ENCODE measurements around the gene INSYN1.
"Not testable (repeated sequence)": the region's sequence is repeated elsewhere in the genome, so short reads cannot be mapped to it uniquely, and the experiment has no call there.

INSYN1 gene

DNA sequence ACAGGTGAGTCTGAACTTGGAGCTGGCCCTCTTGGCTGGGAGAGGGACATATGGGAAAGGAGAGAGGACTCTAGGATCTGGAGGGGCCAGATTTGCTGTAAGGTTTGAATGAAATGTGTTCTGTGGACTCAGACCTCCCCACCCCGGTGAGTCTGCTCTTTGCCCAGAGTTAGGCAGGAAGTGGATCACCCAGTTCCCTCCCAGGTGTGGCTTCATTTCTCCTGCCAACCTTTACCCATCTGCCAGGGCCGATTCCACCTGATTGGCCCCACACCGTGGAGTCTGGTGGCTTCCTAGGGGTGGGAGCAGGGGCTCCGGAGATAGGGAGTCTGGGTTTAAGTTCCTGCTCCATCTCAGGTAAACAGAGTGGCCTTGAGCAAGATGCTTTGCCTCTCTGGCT lies 43.5 kb downstream of the INSYN1 start:
- no peak for DNase-seq

DNA sequence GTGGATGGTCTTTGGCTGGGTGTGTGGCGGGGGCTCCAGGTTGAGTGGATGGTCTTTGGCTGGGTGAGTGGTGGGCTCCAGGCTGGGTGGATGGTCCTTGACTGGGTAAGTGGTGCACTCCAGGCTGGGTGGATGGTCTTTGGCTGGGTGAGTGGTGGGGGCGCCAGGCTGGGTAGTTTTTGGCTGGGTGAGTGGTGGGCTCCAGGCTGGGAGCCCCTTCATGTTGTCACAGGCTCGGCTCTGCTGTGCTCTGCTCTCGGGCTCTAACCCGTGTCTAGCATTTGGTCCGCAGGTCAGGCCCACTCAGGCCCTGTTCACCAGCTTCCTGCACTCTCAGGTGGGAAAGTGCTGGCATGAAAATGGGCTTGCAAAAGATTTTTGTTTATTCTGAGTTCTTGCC lies 43.9 kb downstream of the INSYN1 start:
- DNase-seq = no peak

DNA sequence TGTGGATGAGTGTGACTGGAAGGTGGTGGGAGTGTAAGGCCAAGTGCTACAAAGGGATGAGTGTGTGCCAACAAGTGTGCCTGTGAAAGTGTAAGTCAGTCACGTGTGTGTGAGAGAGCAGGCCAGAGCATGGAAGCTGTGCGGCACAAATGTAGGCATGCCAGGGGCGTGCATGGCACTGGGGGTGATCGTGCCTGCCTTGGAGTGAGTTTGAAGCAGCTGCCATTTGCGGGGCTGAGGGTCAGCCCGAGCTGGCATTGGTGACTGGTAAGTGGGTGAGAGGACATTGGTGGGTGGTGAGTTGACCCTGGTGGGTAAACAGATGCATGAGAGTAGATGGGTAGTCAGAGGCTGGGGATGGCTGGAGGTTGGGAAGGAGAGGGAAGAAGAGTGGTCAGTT lies 44.5 kb downstream of the INSYN1 start:
- DNase-seq = no peak

DNA sequence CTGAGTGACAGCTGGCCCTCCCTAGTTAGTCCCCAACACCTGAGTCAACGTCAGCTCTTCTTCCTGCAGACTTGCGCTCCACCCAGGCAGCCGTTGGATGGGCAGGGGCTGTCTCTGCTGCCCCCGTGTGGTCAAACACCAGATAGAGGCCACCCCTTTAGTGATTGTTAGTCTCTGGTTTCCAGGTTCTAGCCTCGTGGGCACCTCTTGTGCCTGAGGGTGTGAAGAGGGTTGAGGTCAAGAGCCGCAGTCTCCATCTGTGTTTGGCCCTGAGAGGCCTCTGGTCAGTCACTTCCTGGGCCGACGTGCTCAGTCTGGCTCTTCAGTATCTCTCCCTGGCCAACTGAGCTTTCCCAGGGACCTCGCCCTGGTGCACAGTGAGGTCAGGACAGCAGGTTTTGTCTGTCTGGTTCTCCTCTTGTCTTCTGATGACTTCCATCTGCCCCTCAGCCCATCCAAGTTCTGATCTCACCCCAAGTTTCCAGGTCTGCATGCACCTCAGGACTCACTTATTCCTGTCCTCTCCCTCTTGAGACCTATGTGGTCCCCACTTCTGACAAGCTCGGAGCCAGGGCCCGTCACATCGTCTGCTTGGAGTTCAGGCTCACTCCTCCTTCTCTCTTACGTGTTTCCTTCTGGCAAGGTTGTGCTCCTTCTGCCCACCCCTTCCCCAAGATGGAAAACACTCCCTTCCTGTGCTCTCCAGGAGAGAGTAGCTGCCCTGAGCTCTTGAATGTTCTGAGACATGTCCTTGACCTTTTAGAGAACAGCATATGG lies 48.1 kb downstream of the INSYN1 start:
- DNase-seq = peak; percentile 63 to 67

DNA sequence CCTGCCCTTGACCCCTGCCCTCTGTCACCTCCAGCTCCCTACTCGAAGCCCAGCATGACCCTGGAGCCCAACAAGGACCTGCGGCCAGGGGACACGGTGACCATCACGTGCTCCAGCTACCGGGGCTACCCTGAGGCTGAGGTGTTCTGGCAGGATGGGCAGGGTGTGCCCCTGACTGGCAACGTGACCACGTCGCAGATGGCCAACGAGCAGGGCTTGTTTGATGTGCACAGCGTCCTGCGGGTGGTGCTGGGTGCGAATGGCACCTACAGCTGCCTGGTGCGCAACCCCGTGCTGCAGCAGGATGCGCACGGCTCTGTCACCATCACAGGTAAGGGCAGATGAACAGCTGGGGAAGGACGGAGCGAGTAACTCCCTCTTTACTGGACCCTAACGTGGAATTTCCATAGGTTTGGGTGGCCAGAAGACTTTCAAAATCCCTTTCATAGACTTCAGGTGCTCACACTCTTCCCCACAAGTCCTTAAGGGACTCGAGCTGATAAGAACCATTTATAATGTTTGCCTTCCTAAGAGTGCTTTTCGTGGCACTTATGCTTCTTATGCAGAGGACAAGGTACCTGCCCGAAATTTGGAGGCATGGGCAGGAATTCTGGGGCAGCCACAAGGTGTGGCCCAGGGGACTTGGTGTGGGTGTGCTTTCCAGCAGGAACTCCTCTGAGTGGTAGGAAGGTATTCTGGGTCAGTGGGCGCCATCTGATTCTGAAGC lies 48.8 kb downstream of the INSYN1 start:
- not testable (repeated sequence) for DNase-seq

DNA sequence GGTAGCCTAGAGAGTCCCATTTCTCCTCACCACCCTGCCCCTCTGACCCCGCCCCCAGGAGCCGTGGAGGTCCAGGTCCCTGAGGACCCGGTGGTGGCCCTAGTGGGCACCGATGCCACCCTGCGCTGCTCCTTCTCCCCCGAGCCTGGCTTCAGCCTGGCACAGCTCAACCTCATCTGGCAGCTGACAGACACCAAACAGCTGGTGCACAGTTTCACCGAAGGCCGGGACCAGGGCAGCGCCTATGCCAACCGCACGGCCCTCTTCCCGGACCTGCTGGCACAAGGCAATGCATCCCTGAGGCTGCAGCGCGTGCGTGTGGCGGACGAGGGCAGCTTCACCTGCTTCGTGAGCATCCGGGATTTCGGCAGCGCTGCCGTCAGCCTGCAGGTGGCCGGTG lies 49.5 kb downstream of the INSYN1 start:
- not testable (repeated sequence) for DNase-seq

DNA sequence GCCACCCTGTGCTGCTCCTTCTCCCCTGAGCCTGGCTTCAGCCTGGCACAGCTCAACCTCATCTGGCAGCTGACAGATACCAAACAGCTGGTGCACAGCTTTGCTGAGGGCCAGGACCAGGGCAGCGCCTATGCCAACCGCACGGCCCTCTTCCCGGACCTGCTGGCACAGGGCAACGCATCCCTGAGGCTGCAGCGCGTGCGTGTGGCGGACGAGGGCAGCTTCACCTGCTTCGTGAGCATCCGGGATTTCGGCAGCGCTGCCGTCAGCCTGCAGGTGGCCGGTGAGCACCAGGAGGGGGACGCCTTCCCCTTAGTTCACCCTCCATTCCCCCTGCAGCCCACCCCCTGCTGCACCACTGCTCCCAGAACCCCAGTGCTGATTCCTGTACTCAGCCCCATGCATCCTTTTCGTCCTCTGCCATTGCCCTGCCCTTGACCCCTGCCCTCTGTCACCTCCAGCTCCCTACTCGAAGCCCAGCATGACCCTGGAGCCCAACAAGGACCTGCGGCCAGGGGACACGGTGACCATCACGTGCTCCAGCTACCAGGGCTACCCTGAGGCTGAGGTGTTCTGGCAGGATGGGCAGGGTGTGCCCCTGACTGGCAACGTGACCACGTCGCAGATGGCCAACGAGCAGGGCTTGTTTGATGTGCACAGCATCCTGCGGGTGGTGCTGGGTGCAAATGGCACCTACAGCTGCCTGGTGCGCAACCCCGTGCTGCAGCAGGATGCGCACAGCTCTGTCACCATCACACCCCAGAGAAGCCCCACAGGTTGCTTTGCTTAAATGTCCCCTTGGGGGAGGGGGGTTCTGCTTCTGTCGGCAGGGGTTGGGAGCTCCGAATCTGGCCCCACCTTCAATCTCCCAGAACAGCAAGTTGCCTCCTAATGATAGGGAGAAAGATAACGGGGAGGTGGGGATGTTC lies 50.6 kb downstream of the INSYN1 start:
- not testable (repeated sequence) for DNase-seq

DNA sequence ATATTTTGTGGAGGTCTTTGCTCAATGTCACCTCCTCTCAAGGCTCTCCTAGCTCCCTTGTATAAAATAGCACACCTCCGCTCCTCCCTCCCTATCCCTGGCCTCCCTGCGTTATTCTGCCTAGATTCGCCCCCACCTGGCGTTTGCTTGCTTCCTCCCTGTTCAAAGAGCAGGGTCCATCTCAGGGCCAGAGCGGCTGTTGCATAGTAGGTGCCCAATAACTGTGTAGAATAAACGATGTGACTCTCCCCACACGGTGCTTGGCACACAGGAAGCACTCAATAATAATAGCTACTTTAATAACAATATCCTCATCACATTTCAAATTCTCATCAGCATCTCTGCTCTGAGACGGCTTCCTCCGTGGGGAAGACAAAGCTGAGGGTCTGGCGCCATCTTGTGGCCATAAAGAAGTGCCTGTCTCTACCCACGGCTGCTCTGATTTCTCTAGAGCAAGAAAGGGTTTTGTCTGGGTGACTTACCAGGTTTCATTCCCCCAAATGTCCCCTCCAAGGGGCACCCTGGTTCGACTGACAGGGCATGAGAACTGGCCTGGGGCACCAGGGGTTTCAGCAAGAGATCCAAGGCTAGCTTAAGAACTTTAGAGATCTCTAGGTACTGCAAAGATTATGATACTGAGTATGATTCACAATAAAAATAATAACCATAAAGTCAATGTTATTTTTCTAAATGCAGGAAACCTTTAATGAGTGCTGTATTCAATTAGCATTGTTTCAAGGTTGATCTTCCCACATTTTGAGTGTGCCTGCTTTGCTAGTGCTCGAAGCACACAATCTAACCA lies 52.9 kb downstream of the INSYN1 start:
- peak; percentile 69 to 75 for DNase-seq

DNA sequence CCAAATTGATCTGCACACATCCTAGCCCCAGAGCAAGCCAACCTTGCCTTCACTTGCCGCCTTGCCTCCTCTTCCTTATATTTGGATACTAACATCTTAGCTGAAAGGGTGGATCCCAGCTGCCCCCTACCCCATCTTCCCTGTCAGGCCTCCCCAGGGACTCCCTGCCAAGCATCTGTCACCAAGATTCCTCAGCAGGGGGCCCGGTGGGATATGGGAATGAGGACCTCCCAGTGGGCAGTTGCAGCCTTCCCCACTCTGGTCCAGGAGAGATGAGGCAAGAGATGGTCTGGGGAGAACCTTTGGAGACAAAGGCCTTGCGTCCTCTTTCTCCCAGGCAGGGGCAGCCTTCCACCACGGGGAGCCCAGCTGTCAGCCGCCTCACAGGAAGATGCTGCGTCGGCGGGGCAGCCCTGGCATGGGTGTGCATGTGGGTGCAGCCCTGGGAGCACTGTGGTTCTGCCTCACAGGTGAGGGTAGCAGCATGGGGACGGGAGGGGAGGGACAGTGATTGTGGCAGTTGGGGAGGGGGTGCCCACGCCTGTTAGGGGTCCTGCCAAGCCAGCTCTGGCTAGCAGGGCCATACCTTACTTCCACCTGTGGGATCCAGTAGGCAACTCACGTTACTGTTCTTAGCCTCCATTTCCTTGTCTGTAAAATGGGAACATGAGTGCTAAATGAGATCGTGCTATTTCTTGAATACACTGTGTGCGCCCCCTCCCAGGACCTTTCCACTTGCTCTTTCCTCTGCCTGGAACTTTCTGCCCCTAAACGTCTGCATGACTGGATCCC lies 53.7 kb downstream of the INSYN1 start:
- no peak for DNase-seq

DNA sequence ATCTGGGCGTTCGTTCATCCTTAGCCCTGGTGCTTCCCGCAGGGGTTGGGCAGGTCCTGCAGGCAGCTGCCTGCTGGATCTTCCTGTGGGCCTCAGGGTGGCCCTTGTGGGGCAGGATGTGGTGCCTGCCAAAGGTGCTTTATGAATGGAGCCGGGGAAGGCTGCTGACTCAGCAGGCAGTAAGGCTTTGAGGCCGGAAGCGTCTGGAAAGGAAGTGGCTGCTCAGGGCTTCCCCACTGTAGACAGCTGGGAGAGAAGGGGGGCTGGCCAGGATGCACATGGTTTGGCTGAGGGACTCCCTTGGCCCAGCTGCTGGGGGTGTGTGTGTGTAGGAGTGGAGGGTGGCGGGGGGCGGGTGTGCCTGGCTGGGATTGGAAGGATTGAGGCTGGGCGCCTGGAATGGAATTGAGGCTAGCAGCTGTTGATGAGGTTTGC lies 56.1 kb downstream of the INSYN1 start:
- peak; percentile 65 to 71 for DNase-seq

DNA sequence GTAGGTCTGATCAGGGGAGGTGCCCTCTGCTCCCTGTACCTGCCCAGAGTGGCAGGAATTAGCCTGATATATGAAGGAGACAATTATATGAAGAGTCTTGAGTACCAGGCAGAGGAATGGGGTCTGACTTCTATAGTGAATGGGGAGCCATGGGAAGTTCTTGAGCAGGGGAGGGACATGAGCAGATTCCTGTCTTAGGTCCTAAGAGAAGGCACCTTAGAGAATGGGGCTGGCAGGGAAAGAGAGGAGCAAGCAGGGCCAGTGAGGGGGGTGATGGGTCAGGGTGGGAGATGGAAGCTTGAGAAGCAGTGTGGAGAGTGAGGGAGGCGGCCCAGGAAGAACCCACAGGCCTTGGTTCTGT lies 56.5 kb downstream of the INSYN1 start:
- no peak for DNase-seq

DNA sequence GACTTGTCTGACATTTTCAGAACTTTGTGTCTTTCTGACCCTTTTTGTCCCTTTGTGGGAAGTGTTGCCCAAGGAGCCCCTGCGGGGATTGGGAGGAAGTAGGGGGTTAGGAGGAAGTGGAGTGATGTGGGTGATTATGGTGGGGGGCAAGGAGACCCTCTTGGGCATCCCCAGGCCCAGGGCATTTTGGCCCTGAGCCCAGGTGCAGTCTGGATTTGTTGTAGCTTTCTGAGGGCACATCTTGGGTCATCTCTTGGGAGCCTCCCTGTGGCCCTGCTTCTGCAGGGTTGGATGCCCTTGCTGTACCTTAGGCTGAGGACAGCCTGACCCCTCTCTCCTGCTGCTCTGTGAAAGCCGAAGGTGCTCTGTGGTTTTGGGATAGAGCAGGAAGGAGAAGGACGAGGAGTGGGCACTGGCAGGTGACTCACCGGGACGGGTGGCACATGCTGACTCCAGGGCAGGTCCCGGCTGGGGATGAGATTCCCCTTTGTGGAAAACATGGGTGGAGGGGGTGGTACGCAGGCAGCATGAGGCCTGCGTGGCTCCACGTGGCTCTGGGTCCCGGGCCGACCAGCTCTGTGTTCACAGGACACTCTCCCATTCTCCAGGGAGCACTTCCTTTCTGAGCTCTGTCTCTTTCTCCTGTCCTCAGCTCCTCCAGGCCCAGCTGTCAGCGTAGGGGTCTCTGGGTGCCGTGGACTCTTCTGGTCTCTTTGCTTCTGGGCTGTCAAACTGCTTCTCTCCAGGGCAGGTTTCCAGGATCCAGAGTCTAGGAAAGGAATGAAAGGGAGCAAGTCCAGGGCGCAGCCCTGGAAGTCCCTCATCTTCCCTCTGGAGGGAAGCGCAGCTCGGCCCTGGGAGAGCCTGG lies 57.1 kb downstream of the INSYN1 start:
- no peak for DNase-seq

DNA sequence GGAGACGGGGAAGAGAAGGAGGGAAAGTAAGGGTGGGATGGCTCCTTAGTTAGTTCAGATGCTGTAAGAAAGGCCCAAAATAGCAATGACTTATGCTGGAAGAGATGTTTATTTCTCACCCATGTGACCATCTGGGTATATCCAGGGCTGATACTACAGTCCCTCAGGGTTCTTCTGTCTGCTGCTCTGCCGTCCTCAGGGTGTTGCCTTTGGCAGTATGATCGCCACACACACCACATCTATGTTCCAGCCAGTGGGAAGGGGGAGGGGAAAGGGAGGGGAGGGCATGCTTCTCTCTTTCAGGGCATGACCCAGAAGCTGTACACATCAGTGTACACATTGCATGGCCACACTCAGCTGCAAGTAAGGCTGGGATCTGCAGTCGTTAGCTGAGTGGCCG lies 58.7 kb downstream of the INSYN1 start:
- no peak for DNase-seq

DNA sequence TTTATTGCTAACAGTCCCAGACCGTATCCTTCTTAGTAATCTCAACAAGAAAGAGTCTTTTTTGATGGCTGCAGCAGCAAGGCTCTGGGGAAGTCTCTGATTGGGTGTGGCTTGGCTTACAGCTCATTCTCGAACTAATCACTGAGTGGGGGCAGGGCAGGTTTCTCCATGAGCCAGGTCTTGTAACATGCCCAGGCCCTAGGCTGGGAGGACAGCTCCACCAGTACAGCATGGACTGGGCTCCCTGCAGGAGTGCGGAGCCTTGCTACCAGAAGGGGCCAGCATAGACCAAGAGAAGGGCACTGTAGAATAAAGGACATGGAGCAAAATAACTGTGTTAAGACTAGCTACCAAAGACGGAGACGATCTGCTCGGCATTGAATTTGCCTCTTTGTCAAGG lies 61.8 kb downstream of the INSYN1 start:
- no peak for DNase-seq

DNA sequence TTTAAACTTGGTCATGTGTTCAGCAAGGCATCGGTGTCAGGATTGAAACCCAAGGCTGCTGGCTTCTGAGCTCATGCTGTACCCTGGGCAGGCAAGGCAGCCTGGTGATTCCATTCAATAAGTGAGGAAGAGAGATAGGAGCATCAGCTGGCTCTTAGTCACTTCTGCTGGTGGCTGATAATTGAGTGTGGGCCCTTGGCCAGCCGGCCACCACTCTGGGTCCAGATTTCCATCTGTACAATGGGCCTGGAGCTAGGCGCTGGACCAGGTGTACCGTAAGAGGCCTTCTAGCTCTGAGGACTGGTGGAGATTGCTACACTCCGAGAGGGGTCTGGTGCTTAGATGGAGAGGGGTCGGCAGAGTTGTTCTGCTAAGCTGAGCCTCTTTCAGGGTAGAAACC lies 64.7 kb downstream of the INSYN1 start:
- DNase-seq = no peak

DNA sequence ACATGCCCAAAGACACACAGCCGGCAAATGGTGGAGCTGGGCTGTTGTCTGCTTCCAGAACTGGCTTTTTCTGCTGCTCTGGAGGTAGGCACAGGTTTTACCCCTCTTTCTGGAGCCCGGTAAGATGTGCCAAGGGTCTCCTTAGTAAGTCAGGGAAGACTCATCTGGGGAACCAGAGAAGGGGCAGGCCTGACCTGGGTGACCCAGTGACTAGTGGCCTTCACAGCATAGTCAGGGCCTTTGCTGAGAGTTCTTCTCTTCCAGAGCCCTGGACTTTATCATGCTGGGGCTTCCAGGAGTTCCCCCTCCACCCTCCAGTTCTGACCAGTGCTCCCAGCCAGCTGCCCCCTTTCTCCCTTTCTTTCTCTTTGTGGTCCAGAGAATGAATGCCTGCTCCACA lies 65.8 kb downstream of the INSYN1 start:
- no peak for DNase-seq

DNA sequence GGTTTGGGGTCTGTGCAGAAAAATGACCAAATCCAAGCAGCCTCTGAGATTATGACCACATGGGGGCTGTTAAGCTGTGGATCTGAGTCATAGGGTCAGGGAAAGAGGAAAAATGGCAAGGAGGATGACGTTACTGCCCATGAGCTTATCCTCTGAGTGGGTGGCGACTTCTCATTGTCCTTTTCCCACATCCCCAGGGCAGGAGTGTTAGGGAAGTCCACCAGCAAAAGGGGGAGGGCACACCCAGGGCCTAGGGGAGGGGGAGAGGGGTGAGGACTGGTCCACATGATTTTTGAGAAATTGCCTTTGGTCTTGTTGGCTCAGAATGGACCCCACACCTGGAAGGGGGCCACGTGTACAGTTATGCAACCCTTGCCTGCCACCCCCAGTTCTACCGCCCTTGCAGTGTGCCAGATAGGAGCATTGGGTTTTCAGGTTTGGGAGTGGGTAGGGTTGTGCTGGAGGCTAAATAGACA lies 66.3 kb downstream of the INSYN1 start:
- DNase-seq = no peak

DNA sequence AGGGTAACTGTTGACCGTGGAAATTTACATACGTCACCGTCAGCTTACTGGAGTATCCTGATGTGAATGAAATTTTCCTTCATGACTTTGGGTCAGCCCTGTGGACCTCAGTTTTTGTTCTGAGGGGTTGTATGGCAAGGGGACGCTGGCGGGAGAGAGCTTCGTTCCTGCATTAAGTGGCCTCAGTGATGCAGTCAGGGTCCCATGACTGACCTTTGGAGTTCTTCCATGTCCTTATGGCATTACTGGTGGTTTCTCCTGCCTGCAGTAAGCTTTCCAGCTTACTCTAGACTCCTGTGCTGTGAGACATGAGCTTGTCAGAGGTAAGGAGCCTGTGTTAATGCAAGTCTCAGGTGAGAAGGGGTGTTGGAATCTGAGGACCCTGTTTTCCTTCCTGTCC lies 67.2 kb downstream of the INSYN1 start:
- DNase-seq = no peak
